Activated CD4-positive, alpha-beta T cell treated with anti-CD3 and anti-CD28 coated beads, Interleukin-2, amount 50 U/mL, for 1 hour (primary cell): ENCODE results near the gene TMED1.
"Not testable (repeated sequence)": the region's sequence is repeated elsewhere in the genome, so short reads cannot be mapped to it uniquely, and the experiment has no call there.

Source experiments
- DNase-seq: peaks from one replicate; pipeline ENCODE4 v3.0.0-alpha.2; 2020

TMED1 gene

DNA sequence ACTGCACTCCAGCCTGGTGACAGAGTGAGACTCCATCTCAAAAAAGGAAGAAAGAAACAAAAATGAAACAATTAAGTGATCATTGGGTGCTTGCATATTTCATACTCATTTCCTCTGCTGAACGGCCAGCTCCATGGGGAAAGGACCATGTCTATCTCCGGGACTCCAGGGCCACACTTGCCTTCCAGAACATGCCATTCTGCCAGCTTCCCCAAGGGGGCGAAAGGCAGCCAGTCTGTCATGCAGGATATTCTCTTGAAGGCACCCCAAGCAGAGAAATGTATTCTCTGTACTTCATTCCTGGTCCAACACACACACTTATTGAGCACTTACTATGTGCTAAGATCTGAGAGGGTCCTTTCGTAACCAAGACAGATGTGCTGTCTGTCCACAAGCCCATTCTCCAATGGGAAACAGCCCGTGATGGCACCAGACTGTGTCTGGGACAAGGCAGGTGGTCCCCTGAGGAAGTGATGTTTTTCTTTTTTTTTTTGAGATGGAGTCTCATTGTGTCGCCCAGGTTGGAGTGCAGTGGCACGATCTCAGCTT is 25.2 kb upstream of the TMED1 start:
- DNase-seq = peak; percentile 34

DNA sequence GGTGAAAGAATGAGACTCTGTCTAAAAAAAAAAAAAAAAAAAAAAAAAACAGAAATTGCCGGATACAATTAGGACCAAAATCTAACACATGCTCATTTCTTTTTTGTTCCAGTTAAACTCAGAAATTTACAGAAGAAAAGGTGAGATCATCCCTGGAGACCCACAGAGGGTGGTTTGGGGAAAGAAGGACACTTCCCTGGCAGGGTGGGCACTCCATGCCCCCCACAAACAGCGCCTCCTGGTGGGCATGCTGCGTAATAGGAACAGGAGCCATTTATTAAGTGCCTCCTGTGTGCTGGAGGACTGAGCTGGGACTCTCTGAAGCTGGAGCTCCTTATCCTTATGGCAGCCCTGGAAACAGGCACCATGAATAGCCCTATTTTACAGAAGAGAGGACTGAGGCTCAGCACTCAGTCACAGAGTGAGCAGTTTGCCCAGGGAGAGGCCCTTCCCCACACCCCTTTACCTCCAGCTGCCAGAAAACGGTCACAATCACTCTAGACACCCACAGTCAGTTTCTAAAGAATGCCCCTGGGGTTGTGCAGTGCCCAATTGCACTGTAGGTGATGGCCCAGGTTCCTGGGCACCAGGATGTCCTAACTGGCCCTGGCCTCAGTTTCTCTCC is 22.3 kb upstream of the TMED1 start:
- DNase-seq = no peak

DNA sequence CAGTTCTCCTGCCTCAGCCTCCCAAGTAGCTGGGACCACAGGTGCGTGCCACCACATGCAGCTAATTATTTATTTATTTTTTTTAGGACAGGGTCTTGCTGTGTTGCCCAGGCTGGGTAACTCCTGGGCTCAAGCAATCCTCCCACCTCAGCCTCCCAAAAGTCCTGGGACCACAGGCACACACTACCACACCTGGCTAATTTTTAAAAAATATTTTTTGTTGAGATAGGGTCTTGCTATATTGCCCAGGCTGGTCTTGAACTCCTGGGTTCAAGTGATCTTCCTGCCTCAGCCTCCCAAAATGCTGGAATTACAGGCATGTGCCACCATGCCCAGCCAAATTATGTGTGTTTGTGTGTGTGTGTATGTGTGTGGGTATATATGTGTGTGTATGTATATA is 20.9 kb upstream of the TMED1 start:
- DNase-seq = not testable (repeated sequence)

DNA sequence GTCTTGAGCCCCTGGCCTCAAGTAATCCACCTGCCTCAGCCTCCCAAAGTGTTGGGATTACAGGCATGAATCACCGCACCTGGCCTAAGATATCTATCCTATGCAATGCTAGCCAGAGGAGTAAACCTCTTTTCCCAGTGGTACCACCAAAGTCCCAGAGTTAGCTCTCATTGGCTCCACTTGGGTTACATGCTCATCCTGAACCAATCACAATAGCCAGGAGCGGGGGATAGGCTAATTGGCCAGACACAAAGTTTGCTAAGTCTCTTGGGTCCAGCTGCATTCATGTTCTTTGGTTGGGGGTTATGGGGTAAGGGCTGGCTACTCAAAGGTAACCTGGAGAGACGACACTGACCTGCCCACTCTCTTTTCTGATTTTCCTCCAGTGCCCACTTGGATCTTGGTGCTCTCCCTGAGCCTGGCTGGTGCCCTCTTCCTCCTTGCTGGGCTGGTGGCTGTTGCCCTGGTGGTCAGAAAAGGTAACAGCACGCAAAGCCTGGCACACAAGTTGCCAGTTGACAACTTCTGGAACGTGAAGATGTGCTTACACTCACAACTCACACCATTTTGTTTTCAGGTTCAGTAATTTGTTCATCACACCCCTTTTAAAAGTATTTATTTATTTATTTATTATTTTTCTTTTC is 20.0 kb upstream of the TMED1 start:
- no peak for DNase-seq

DNA sequence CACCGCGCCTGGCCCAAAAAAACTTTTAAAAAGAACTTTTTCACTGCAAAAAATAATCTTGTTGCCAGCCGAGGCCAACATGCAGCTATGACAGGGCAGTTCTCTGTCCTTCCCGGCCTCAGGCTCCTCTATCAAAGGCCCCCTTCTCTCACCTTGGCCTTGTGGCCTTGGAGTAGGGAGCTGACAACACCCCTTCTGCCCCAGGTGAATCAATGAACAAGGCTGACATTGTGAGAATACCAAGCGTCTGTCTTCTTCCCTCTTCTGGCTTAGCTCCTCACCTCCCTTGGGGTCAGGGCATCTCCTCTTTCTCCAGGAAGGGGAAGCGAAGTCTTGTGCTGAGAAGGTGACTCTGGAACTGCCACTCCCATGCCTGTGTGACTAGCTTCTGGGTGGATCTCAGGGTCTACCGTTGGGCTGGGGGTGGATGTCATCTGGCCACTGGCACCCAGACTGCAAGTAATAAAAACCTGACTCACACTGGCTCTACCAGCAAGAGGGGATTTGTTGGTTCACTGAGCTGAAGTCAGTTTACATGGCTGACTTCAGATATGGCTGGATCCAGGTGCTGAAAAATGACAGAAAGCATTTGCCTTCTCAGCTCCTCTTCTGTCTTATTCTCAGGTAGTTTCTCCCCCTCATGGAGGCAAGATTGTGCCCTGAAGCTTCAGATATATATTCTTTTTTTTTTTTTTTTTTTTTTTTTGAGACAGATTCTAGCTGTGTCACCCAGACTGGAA is 18.5 kb upstream of the TMED1 start:
- DNase-seq = no peak

DNA sequence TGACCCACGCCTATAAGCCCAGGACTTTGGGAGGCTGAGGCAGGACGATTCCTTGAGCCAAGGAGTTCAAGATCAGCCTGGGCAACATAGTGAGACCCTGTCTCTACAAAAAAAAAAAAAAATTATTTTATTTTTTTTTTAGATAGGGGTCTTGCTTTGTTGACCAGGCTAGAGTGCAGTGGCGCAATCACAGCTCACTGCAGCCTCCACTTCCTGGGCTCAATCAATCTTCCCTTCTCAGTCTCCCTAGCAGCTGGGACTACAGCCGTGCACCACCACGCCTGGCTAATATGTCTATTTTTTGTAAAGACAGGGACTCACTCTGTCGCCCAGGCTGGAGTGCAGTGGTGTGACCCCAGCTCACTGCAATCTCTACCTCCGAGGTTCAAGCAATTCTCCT is 16.9 kb upstream of the TMED1 start:
- no peak for DNase-seq

DNA sequence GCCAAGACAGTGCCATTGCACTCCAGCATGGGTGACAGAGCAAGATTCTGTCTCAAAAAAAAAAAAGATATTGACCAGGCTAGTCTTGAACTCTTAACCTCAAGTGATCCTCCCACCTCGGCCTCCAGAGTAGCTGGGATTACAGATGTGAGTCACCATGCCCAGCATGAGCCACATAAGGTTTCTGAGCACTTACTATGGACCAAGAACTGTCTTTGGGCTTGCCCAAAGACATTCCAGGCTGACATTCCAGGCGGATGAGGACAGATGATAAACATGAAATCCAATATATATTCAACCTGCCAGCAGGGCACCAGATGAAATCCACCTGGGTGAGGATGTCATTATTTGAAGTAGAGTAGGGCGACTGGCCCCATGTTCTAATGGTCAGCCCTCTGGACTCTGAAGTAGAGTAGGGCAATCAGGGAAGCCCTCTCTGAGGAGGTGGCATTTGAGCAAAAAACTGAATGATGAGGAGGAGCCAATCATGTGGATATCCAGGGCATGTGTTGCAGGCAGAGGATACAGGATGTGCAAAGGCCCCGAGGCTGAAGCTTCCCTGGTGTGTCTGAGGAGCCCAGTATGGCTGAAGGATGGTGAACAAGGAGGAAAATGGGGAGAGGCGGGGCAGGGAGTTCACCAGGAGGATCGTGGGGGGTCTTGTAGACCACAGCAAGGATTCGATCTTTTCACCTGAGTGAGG is 16.2 kb upstream of the TMED1 start:
- DNase-seq = no peak

DNA sequence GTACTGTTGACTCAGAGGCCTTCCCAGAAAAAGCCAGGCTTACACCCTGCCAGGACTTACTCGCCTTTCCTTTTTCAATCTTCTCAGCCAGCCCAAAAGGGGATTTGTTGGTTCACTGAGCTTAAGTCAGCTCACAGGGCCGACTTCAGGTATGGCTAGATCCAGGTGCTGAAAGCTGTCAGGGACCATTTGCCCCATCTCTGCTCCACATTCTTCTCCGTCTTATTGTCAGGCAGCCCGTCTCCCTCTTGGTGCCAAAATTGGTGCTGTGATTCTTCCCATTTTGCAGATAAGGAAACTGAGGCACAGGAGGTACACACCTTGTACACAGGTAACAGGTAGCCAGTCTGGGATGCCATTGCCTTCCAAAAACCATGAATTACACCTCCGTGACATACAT is 14.6 kb upstream of the TMED1 start:
- DNase-seq = no peak

DNA sequence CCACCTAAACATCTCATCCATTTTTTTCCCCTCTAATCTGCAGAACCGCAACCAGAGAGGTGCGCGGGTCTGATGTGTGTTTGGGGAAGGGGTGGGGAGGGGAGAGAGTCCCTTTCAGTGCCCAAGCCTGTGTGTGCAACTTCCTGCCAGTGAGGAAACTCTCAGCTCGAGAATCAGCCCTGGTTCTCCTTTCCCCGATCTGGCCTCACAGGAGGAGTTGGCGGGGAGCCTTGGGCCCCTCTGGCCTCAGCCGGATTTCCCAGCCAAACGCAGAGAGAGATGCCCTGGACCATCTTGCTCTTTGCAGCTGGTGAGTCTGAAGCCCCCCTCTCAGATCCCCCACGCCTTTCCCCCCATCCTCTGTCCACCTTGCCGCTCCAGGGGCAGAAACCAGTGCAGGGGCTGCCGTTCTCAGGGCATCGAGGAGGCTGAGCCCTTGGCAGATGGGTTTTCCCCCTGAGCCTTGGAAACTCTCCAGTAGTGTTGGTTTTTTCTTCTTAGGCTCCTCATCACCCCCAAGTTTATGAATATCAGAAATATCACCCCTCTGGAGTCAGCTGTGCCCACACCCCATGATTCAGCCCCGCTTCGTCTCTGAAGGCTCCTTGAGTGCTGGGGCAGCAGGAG is 12.3 kb upstream of the TMED1 start, which contains the start of gene C19orf38:
C19orf38 (plus strand) TSS at position 186 of the 627 bp plus-strand sequence; CDS start at position 280, 94 bp downstream.
- no peak for DNase-seq

DNA sequence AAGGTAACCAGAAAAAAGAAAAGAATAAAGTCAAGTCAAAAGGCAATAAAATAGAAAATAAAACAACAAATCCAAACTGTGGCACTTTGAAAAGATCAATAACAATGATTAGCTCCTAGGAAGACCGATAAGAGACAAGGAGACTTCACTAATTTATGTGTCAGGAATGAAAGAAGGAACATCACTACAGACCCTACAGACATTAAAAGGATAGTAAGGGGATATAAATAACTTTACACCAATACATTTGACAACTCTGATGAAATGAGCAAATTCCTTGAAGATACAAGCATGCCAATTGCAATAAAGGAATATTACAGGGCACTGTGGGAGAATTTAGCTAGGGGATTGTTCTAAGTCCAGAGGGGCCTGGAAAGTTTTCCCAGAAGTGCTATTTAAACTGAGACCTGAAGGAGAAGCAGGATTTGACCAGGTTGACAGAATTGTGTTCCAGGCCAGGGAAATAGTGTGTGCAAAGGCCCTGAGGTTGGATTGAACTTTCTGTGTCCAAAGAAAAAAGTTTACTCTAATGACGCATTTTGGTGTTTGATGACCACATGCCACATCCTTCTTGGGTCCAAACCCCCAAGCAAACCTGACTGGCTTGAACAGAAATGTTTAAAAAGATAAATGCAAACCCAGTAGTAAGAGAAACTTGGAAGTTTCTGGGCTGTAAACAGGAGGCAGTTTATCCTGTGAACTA is 10.6 kb upstream of the TMED1 start:
- DNase-seq = no peak

DNA sequence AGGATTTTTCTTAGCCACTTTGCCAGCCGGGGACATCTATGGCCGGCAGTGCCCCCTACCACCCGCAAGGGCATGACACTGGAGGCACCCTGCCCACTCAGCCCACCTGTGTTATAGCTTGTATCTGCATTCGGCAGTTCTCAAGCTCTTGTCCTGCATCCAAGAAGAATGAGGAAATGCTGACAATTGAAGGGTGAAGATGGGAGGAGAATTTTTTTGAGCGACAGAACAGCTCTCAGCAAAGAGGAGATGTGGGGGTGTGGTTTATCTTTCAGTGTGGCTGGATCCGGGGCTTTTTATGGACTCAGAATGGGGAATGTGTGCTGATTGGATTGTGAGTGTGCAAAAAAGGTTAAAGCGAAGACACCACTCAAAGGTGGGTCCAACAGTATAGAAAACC is 6.8 kb upstream of the TMED1 start:
- DNase-seq = no peak

DNA sequence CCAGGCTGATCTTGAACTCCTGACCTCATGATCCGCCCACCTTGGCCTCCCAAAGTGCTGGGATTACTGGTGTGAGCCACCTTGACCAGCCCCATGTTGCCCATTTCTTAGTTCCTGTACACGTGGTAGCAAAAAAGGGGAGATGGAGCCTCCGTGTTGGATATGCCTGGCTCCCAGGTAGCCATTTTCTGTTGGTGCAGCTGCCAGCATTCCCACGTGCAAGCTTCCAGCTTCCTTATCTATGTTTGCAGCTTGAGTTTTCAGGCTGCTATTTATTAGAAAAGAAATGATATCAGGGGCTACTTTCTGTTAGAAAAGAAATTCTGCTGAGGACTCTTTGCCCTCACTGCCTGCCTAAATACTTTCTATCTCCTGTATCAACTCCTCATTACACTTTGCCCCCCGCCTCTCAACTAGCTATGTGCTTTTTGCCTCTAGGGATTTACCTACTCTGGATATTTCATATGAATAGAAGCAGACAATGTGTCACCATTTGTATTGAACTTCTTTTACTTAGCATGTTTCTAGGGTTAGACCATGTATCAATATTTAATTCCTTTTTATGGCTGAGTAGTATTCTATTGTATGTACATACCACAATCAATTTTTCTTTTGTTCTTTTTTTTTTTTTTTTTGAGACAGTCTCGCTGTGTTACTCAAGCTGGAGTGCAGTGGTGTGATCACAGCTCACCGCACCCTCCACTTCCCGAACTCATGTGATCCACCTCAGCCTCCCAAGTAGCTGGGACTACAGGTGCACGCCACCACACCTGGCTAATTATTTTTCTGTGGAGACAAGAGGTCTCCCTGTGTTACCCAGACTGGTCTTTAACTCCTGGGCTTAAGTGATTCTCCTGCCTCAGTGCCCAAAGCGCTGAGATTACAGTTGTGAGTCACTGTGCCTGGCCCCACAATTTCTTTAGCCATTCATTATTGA is 3.4 kb upstream of the TMED1 start:
- no peak for DNase-seq

DNA sequence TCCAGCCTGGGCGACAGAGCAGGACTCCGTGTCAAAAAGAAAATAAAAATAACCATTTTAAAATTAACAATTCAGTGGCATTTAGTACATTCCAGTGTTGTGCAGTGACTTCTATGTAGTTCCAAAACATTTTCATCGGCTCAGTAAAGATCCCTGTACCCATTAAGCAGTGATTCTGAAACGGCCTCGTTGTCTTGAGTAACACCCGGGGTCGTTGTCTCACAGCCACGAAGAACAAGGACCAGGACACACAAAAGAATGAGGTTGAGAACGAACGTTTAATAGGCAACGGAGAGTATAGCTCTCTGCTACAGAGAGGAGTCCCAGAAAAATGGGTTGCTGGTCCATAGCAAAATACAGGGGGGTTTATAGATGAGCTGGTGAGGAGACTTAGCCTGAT is 2.4 kb upstream of the TMED1 start:
- DNase-seq = no peak

DNA sequence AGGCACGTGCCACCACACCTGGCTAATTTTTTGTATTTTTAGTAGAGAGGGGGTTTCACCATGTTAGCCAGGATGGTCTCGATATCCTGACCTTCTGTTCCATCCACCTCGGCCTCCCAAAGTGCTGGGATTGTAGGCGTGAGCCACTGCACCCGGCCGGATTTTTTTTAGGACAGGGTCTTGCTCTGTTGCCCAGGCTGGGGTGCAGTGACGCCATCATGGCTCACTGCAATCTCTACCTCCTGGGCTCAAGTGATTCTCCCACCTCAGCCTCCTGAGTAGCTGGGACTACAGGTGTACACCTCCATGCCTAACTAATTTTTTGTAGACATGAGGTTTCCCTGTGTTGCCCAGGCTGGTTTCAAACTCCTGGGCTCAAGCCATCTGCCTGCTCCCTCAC is 1.6 kb upstream of the TMED1 start:
- DNase-seq = not testable (repeated sequence)

DNA sequence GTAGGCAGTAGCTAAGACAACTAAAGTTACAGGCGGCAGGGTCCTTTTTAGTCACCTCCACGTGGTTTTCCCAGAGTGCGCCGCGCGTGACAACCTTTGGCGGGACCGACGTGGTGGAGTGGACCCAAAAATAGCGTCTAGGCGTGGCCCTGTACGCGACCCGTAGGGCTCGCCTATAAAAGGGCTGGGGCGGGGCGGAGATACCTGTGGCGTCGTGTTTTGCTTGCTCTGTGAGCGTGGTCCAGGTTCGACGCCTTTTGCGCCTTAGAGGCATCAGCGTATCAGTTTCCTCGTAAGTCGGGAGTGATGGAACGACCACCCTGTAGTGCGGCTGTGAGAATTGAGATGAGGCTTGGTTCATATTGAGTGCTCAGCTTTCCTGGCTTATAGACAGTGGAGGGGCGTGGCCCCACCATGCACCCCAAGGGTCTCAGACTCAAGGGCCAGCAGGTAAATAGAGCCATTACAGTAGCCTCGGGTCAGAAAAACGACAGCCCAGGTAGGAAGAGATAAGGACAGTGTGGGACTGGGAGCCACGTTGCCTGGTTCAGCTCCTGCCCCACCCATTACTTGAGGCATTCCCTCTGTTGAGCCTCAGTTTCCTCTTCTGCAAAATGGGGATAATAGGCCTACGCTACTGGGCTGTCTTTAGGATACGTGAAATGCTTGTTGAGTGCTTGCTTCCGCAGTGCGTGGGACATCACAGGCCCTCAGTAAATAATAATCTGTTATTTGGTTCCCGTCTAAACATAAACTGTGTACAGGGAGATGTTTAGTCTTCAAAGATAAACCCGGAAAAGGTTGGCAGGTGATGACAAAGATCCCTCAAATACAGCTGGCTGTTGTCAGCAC is 693 bp upstream of the TMED1 start:
- DNase-seq = peak; percentile 75

DNA sequence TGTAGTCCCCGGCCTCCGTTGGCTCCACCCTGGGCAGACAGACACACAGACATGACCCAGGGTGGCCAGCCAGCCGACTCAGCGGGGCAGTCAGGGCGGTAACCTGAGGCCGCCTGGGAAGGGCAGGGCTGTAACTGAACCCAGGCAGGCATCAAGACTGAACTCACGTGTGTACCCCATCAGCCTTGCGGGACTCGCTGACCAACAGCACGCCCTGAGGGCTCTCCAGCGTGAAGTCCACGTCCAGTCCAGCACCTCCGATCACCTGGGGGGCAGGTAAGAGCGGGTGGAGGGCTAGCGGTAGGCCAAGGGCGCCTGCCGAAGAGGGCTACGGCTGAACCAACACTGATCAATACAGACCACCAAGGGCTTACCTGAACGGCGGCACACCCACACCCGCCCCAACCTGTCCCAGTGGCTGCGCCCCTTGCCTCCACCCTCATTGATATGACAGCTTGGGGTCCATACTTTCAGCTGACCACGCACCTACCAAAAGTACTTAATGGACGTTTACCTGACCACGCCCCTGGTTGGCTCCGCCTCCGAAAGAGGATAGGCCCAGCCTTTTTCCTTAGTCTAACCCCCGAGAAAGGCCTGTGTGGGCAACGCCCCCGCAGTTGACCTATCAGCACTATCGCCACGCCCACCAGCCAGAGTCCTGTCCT is 791 bp downstream of the TMED1 start:
- no peak for DNase-seq

DNA sequence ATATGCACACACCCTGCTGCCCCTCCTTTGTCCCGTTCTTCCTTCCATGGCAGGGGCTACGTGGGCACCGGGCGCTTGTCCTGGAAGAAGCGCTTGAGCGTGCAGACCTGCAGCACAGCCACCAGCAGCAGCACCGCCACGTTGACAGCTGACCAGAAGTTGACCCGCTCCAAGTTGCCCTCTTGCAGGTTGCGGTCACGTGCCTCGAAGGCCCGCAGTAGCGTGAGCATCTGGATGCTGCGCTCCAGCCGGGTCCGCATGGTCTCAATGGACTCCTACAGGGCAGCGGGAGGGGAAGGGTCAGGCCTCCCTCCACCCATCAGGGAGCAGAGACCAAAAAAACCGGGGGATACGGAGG is 3.1 kb downstream of the TMED1 start:
- DNase-seq = no peak

DNA sequence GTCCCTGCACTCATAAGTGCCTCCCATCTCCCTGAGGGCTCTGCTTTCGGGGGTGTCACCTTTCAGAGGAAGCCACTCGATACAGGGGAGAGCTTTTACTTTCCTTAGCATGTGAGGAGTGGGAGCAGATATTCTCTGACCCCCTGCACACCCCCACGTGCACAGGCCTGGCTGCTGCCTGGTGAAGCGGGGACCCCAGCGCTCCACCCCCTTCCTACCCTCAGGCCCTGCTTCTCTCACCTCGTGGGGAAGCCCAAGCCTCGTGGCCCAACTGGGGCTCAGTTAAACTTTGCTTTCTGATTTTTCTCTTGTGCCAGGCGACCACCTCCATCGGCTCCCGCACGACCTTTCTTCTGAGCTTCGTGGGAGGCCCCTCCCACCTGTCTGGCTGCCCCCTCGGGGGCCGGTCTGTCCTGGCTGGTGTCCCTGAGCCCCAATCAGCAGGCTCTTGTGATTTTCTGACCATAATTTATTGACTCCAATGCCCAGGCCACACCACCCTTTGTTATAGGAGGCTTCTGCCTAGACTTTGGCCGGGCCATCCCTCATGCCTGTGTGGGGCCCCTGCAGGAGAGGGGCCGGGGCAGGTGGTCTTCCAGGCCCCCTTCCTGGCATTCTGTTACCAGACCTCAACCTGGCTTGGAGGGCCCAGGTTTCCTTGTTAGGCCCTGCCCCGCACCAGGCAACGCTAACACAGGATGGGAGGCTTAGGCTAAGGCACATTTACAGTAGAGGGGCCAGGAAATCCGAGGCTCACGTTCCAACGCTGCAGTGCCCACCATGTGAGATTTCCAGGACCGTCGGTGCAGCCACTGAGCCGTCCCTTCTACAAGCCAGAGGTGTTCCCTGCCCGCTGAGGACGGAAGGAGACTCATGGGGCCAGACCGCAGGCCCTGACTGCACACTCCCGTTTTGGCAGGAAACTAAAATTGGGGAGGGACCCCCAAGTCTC is 3.7 kb downstream of the TMED1 start:
- no peak for DNase-seq
